GM18502 (cell line): ENCODE measurements around the gene KCNG1.

ENCODE experiments used
- ATAC-seq: cut with Tn5 transposase; IDR thresholded peaks from one replicate; pipeline ENCODE4 v1.9.1; 2021; ENCODE audit warnings: mild to moderate bottlenecking; ENCODE audit not compliant: unreplicated experiment, poor library complexity

The KCNG1 gene

GRCh38 chr20:51036827-51037531 is 14.1 kb upstream of the KCNG1 start:
- ATAC-seq, result no peak

- ATAC-seq, result no peak
These were observed 13.3 kb upstream of the KCNG1 start for GRCh38 chr20:51036226-51036625.

- ATAC-seq, result no peak
These were observed 12.2 kb upstream of the KCNG1 start for GRCh38 chr20:51034988-51035656.

- ATAC-seq, result no peak
These were observed 11.6 kb upstream of the KCNG1 start for GRCh38 chr20:51034476-51034875.

- no peak for ATAC-seq
These were observed 7.3 kb upstream of the KCNG1 start for GRCh38 chr20:51029963-51030920.

GRCh38 chr20:51029556-51029955 is 6.6 kb upstream of the KCNG1 start:
- ATAC-seq, result no peak

GRCh38 chr20:51028616-51029212 is 5.8 kb upstream of the KCNG1 start:
- ATAC-seq, result no peak

- ATAC-seq, result no peak
These were observed 4.3 kb upstream of the KCNG1 start for GRCh38 chr20:51027035-51027795.

GRCh38 chr20:51026269-51026668 is 3.4 kb upstream of the KCNG1 start:
- no peak for ATAC-seq

- ATAC-seq, result no peak
These were observed 1.9 kb upstream of the KCNG1 start for GRCh38 chr20:51024761-51025160.

- no peak for ATAC-seq
These were observed 779 bp upstream of the KCNG1 start for GRCh38 chr20:51023617-51024155.

GRCh38 chr20:51022227-51022802 is 592 bp downstream of the KCNG1 start:
- no peak for ATAC-seq

GRCh38 chr20:51021067-51022025 is 1.6 kb downstream of the KCNG1 start:
- ATAC-seq, result no peak

- no peak for ATAC-seq
These were observed 2.2 kb downstream of the KCNG1 start for GRCh38 chr20:51020657-51021056.

- ATAC-seq, result no peak
These were observed 3.0 kb downstream of the KCNG1 start for GRCh38 chr20:51019656-51020592.

- ATAC-seq, result no peak
These were observed 5.7 kb downstream of the KCNG1 start for GRCh38 chr20:51017251-51017650.

GRCh38 chr20:51016521-51016920 is 6.4 kb downstream of the KCNG1 start:
- ATAC-seq, result no peak
